Tibial nerve (tissue), 4 donors: ENCODE results near the gene PTPRK. TPM values are rescaled to one million over a fixed set of nuclear protein-coding genes. Genes with fewer than 3 reads are reported as not detected.

Source experiments
- DNase-seq, 2 donors: peaks; one replicate each; pipeline ENCODE4 v3.0.0-alpha.2; 2019; ENCODE audit warnings: low spot score in 2 of 2
- H3K27ac ChIP-seq, 4 donors: fragments of 200-600 bp; sonication (generic) in 3 of 4; one replicate each; pipeline ENCODE4 v1.5.1; 2017 to 2019; ENCODE audit warnings: mild to moderate bottlenecking in 1 of 4
- H3K27me3 ChIP-seq, 2 donors: fragments of 200-600 bp; sonication (generic) in 1 of 2; one replicate each; pipeline versions ENCODE4 v1.5.1 to v1.6.0; 2017 to 2019
- H3K36me3 ChIP-seq, 3 donors: fragments of 200-600 bp; sonication (generic); one replicate each; pipeline ENCODE4 v1.5.1; 2018 to 2019
- H3K4me1 ChIP-seq, 4 donors: fragments of 200-600 bp; sonication (generic) in 3 of 4; one replicate each; pipeline ENCODE4 v1.5.1; 2017 to 2019
- H3K4me3 ChIP-seq, 4 donors: fragments of 200-600 bp; sonication (generic) in 3 of 4; one replicate each; pipeline ENCODE4 v1.5.1; 2017 to 2019; ENCODE audit warnings: mild to moderate bottlenecking in 1 of 4, moderate library complexity in 1 of 4
- H3K9me3 ChIP-seq, 4 donors: fragments of 200-600 bp; sonication (generic) in 3 of 4; one replicate each; pipeline ENCODE4 v1.5.1; 2017 to 2019
- CTCF ChIP-seq, 5 experiments: fragments of 200-600 bp in 3 of 5; fragments of 450-650 bp in 2 of 5; sonication (generic) in 3 of 5; IDR thresholded peaks; one replicate each; pipeline ENCODE4 v1.5.1; 2016 to 2019; ENCODE audit warnings: antibody characterized with exemption in 5 of 5, mild to moderate bottlenecking in 3 of 5, moderate library complexity in 2 of 5
- EP300 ChIP-seq, 2 donors: sonication (generic); formaldehyde crosslinking; IDR thresholded peaks; one replicate each; pipeline ENCODE4 v1.6.1; 2017; ENCODE audit warnings: antibody characterized with exemption in 2 of 2, mild to moderate bottlenecking in 1 of 2
- POLR2A ChIP-seq, 2 donors: fragments of 450-650 bp; IDR thresholded peaks; one replicate each; pipeline ENCODE4 v1.6.1; 2017; ENCODE audit warnings: antibody characterized with exemption in 2 of 2, mild to moderate bottlenecking in 2 of 2, moderate library complexity in 2 of 2
- WGBS, 2 donors: methylation state at CpG; one replicate each; pipeline ENCODE4 v1.1.5; 2018; 5-methylcytosine and 5-hydroxymethylcytosine counted together
- total RNA-seq, 4 donors: library from RNA; depleted of rRNA; stranded (reverse); fragments of >200 nt; gene quantifications; one replicate each; pipeline ENCODE4 v1.1.0, GENCODE V29; 2016

Gene PTPRK
- total RNA-seq, 4 donors from 2014 or later: 17.4 to 26.1 (median 21.2) TPM

DNA sequence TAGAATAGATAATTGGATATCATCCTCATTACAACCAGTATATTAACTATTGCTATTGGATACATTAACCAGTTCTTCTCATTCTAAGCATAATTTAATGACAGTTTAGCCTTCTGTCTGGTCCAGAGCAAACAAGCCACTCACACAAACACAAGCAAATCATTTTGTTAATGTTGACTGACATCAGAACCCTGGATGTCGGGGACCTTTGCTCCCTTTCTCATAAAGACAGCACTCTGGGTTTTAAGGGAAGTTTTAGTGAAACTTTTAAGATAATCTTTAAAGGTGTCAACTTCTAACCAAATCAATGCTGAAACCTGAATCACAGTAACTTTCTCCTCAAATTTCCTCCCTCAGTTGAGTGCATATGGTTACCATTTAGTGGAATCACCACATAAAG, 113.9 kb downstream of the PTPRK start:
- Histone ChIP-seq H3K4me1 (no peaks in the 10 kb centered on the region), H3K9me3 (no peaks in the 10 kb centered on the region), H3K27me3 (no peaks in the 10 kb centered on the region), H3K27ac (no peak overlapping the region), H3K4me3 (no peak overlapping the region), H3K36me3 (no peaks in the 10 kb centered on the region)
- DNase-seq: no peak
- TF ChIP-seq CTCF (IDR thresholded peaks at IDR 0.05): no peak
- TF ChIP-seq EP300 (IDR thresholded peaks at IDR 0.05): no peak
- TF ChIP-seq POLR2A (IDR thresholded peaks at IDR 0.05): no peak
- 89% methylated on average over 1 of the region's 1 CpG for WGBS, 2 donors

DNA sequence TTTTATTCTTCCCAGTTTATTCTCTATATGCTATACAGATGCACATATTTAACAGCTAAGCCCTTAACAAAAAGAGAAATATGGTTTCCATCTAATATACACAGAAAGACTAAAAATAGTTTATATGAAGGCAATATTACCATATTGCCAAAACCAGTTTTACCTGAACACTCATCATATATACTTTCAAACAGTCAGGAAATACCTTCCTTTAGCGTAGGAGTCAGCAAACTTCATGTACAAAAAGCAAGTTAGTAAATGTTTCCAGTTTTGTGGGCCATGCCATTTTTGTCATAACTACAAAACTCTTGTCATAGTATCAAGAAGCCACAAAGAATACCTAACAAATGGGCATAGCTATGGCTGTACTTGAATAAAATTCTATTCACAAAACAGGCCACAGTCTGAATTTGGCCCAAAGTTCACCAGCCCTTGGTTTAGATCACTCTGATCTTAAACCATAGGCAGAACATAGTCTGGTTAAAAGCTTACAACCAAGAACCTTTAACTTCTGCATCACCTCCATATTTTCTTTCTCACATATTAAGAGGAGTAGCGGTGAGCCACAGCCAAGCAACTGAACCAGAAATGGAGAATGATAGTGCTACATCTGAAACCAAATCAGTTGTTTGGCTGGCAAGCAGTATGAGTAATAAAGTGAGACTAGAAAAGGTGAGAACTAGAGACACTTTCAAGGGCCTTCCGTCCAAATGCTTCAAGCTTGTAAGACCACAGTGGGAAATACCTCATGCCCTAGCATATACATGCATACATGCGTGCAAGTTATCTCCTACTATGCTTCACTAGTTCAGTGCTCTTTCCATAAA, 116.6 kb downstream of the PTPRK start:
- no peak overlapping the region for H3K4me3 ChIP-seq
- no peak for TF ChIP-seq POLR2A (IDR thresholded peaks at IDR 0.05)
- no peak for TF ChIP-seq CTCF (IDR thresholded peaks at IDR 0.05)
- no peak for TF ChIP-seq EP300 (IDR thresholded peaks at IDR 0.05)
- H3K27ac ChIP-seq: no peak overlapping the region
- no peaks in the 10 kb centered on the region for H3K9me3 ChIP-seq
- H3K27me3 ChIP-seq: no peaks in the 10 kb centered on the region
- H3K4me1 ChIP-seq: no peaks in the 10 kb centered on the region
- no peaks in the 10 kb centered on the region for H3K36me3 ChIP-seq
- no peak for DNase-seq
- WGBS, 2 donors: 97 to 98% methylated on average over 4 of the region's 4 CpGs

DNA sequence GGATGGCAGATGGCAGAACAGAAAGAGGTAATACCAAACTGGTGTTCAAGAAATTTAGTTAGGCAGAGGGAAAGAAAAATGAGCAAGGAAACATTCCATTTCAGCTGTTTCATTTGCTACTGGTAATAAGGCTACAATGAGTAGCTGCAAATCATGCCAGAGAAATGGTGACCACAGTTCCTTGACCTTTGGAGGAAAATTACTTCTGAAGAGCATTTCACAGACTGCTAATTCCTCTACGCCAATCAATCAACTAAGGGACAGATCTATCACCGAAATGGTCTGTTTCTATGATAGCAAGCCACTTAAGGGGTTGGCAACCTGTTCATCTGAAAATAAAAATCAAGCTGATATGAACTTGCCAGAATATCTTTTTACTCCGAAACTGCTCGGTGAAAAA, 119.5 kb downstream of the PTPRK start:
- Histone ChIP-seq H3K36me3 (peaks cover 0 to 5% (median 0%) of the 10 kb centered on the region in 3 donors), H3K27ac (no peak overlapping the region), H3K9me3 (no peaks in the 10 kb centered on the region), H3K4me3 (no peak overlapping the region), H3K27me3 (no peaks in the 10 kb centered on the region), H3K4me1 (no peaks in the 10 kb centered on the region)
- DNase-seq: no peak
- WGBS, 2 donors: 82 to 84% methylated on average over 4 of the region's 4 CpGs
- no peak for TF ChIP-seq EP300 (IDR thresholded peaks at IDR 0.05)
- TF ChIP-seq POLR2A (IDR thresholded peaks at IDR 0.05): no peak
- TF ChIP-seq CTCF (IDR thresholded peaks at IDR 0.05): no peak

DNA sequence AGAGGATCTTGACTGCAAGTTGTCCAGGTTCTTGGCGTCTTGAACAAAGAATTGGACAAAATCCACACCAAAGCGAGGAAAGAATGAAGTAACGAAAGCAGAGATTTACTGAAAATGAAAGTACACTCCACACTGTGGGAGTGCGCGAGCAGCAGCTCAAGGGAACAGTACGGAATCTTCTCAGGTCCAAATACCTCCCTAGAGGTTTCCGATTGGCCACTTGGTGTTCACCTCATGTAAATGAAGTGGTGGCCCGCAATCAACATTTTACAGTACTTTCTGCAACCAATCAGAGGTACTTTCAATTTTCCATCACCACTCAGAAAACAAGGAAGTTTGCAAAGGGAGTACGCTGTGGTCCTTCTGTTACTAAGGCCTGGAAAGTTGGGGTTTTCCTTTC, 122.4 kb downstream of the PTPRK start:
- Histone ChIP-seq H3K36me3 (peaks cover 0 to 5% (median 0%) of the 10 kb centered on the region in 3 donors), H3K27me3 (no peaks in the 10 kb centered on the region), H3K4me3 (no peak overlapping the region), H3K9me3 (no peaks in the 10 kb centered on the region), H3K4me1 (no peaks in the 10 kb centered on the region), H3K27ac (no peak overlapping the region)
- 97% methylated on average over 9 of the region's 9 CpGs for WGBS, 2 donors
- TF ChIP-seq CTCF (IDR thresholded peaks at IDR 0.05) (no peak), EP300 (IDR thresholded peaks at IDR 0.05) (no peak), POLR2A (IDR thresholded peaks at IDR 0.05) (no peak)
- DNase-seq: no peak

DNA sequence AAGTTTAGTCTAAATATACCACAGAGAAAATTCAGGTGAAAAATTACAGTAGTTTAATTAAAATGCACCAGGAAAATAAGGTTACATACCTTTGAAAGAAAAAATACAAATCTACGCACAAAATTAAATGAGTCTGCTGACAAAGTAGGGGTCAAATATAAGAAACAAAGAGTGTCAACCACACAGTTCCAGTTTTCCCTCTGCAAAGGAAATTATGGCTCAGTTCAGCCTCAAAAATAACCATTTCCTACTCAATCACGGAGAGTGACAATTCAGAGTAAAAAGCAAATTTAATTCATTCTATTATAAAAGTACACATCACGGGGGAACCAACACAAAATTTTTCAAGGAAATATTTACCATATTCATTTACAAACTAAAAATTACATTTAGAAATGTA, 124.8 kb downstream of the PTPRK start:
- H3K4me3 ChIP-seq: no peak overlapping the region
- H3K4me1 ChIP-seq: no peaks in the 10 kb centered on the region
- no peaks in the 10 kb centered on the region for H3K27me3 ChIP-seq
- no peaks in the 10 kb centered on the region for H3K9me3 ChIP-seq
- no peak for TF ChIP-seq POLR2A (IDR thresholded peaks at IDR 0.05)
- TF ChIP-seq CTCF (IDR thresholded peaks at IDR 0.05): no peak
- no peak for TF ChIP-seq EP300 (IDR thresholded peaks at IDR 0.05)
- H3K36me3 ChIP-seq: peaks cover 0 to 5% (median 0%) of the 10 kb centered on the region in 3 donors
- no peak overlapping the region for H3K27ac ChIP-seq
- no peak for DNase-seq
- whole genome bisulfite sequencing, 2 donors: 94 to 98% methylated on average over 3 of the region's 3 CpGs
